HUES64 (cell line): ENCODE data around the gene ICAM3.

Experiments
- H3K27ac ChIP-seq: 2 replicates; pipeline ENCODE4 v1.7.0; 2013; ENCODE audit warnings: low read depth, low read length, inconsistent platforms
- H3K27me3 ChIP-seq: 2 replicates; pipeline ENCODE4 v1.6.1; 2013; ENCODE audit warnings: mild to moderate bottlenecking, low read length; ENCODE audit not compliant: insufficient read depth
- H3K36me3 ChIP-seq: 2 replicates; pipeline ENCODE4 v1.6.1; 2013; ENCODE audit warnings: mild to moderate bottlenecking, low read length; ENCODE audit not compliant: insufficient read depth
- H3K4me1 ChIP-seq: 2 replicates; pipeline ENCODE4 v1.6.1; 2013; ENCODE audit warnings: mild to moderate bottlenecking, low read length, moderate library complexity; ENCODE audit not compliant: insufficient read depth
- H3K4me3 ChIP-seq: 2 replicates; pipeline ENCODE4 v1.5.1; 2013; ENCODE audit warnings: mild to moderate bottlenecking, low read length, moderate library complexity
- H3K9ac ChIP-seq: 2 replicates; pipeline ENCODE4 v1.6.1; 2013; ENCODE audit warnings: mild to moderate bottlenecking, low read depth, low read length
- H3K9me3 ChIP-seq: 2 replicates; pipeline ENCODE4 v1.6.1; 2013; ENCODE audit warnings: low read depth, low read length; ENCODE audit not compliant: insufficient read depth
- WGBS: fragments of 150-250, 120-280 bp; methylation state at CpG from one replicate; pipeline ENCODE4 v1.1.7; 2013; ENCODE audit warnings: missing lambda C conversion rate; 5-methylcytosine and 5-hydroxymethylcytosine counted together

The ICAM3 gene

DNA sequence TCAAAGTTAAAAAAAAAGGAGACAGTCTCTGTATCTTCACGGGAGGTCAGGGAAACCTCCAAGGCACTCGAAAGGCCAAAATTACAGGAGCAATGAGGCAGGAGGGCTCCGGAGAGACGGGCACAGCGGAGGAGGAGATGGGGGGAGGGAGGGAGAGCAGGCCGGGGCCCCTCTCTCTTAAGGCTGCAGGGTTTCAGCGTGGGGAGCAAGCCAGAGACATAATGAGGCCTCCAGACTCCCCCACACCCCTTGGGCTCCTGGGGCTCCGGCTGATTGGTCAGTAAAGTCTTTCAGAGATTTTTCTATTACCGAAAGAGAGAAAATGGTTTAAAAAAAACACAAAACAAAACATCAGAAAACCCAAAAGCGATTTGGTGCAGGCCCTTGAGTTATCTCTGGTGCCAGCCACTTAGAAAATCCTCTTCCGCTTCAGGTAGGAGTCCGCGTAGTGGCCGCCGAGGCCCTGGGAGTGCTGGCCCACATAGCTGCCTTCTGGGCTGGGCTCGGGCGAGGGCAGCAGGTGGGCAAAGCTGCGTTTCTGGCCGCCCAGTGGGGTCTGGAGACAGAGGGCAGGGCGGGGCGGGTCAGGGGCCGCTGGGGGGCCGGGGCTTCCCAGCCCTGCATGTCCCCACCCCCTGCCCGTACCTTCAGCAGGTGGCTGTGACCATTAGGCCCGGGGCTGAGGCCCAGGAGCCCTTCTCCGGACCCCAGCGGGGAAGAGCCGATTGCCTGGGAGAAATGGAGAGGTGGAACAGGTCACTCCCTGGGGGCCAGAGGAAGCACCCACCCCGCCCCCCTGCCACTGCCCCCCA lies 22.2 kb downstream of the ICAM3 start:
- H3K36me3 ChIP-seq = peaks cover 48% of the 10 kb centered on the region
- peaks cover 6% of the 10 kb centered on the region; the same call in 1 of the 2 replicates for H3K4me1 ChIP-seq
- no peak overlapping the region for H3K4me3 ChIP-seq
- H3K9me3 ChIP-seq = no peaks in the 10 kb centered on the region
- H3K9ac ChIP-seq = no peak overlapping the region
- H3K27me3 ChIP-seq = no peaks in the 10 kb centered on the region
- H3K27ac ChIP-seq = no peak overlapping the region
- WGBS = 95% methylated on average over 27 of the region's 29 CpGs

DNA sequence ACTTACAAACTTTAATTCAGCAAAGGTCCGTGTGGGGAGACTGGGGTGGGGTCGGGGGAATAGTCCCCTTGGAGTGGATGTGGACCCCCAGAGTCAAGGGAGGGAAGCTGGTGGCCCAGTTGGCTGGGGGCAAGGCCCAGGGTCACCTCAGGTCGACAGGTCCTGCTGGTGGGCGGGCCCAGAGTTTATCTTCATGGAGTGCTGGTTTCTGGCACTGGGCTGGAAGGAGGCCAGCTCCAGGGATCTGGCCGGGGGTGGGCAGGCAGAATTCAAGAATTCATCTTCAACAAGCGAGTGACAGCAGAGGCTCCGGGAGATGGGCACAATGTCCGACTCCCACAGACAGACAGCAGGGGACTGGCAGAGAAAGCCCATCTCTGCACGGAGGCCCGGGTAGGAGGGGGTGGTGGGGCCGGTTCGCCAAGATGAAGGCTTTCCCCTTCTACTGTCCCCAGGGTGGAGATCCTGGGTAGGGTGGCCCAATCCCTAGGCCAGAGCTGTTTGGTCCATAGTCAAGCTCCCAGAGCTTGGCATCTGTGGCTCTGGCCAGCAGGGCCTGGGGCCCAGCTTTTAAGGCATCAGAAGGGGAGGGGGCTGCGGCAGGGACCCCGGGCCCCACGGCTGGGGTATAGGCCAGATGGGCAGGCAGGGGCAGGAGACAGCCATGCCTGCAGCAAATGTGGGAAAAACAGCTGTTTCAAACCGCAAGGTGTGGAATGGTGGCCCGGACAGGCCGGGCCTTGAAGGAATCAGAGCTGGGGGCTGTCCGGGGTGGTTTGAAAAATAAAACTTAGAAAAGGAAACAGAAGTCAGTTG lies 23.0 kb downstream of the ICAM3 start:
- H3K36me3 ChIP-seq = peaks cover 40% of the 10 kb centered on the region
- peaks cover 6% of the 10 kb centered on the region; the same call in 1 of the 2 replicates for H3K4me1 ChIP-seq
- no peak overlapping the region for H3K9ac ChIP-seq
- 86% methylated on average over 19 of the region's 19 CpGs for WGBS
- no peaks in the 10 kb centered on the region for H3K9me3 ChIP-seq
- H3K27me3 ChIP-seq = no peaks in the 10 kb centered on the region
- H3K4me3 ChIP-seq = peak overlapping the region; percentile 75; the same call in 1 of the 2 replicates
- peak overlapping the region; percentile 71; the same call in 1 of the 2 replicates for H3K27ac ChIP-seq

DNA sequence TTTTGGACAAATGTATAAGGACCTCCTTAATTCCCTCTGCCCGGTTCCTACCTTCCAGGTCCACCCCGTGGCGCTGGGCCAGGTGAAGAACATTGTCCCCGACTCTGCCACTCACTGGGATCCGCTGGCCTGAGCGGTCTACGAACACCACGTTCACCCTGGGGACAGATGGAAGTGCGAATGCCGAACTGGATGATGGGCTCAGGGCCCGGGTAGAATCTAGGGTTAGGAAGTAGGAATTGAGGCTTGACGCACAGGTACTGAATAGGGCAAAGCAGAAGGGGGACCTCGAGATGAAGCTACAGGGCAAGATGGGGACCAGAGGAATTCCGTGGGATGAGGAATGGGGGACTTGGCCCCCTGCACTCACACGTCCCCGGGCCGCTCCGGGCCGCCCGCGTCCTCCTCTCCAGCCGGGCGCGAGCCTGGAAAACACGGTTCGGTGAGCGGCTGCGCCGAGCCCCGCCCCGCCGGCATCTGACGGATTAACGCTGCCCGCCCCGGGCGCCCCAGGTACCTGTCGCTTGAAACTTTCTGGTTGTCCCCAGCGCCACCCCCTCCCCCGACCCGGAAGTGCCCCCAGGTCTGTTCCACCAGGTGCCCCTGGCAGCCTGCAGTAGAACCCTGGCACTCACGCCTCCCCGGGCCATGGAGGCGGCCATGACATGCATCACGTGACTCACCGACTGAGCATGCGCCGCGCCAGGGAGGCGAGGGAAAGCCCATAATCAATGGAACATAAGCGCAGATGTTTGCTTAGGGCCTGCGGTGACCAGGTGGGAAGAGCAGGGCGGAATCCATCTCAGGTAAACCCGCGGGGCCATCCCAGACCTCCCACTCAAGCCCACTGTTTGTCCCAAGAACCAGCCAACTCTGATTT lies 23.8 kb downstream of the ICAM3 start, which contains the start of gene FDX2:
TSS of gene FDX2 (minus strand) at position 681 of the 880 bp plus-strand sequence. CDS start at position 662, 19 bp downstream.
- H3K36me3 ChIP-seq = peaks cover 32% of the 10 kb centered on the region
- H3K9me3 ChIP-seq = no peaks in the 10 kb centered on the region
- peak within 1 kb of the TSS; percentile 74 for H3K9ac ChIP-seq
- peak within 1 kb of the TSS; percentile 75 for H3K4me3 ChIP-seq
- peak within 1 kb of the TSS; percentile 71; the same call in 1 of the 2 replicates for H3K27ac ChIP-seq
- no peaks in the 10 kb centered on the region for H3K27me3 ChIP-seq
- 2% methylated on average over 55 of the region's 55 CpGs for WGBS
- peaks cover 6% of the 10 kb centered on the region; the same call in 1 of the 2 replicates for H3K4me1 ChIP-seq

DNA sequence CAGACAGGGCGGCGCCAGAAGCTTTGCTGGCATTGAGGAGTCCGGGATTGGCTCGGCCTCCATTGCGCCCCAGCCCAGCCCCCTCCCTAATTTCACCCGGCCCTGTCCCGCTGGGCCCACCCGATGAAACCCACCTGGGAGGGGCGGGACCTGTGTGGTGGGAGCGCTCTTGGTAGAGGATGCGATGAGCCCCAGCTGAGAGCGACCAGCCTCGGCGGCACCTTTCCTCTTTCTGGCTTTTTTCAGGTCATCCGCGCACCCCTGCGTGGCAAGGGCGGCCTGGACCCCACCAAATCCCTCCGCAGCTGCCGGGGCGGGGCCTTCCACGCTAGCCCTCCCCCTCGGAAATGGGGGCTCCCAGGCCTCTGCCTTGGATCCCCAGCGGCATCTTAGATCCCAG lies 30.0 kb downstream of the ICAM3 start, which contains the start of gene ZGLP1:
TSS of gene ZGLP1 (minus strand) at position 393 of the 400 bp plus-strand sequence.
- Histone ChIP-seq H3K36me3 (peaks cover 12% of the 10 kb centered on the region), H3K27ac (no peak within 1 kb of the TSS), H3K27me3 (no peaks in the 10 kb centered on the region), H3K9me3 (no peaks in the 10 kb centered on the region), H3K9ac (no peak within 1 kb of the TSS), H3K4me3 (no peak within 1 kb of the TSS), H3K4me1 (no peaks in the 10 kb centered on the region)
- 94% methylated on average over 24 of the region's 24 CpGs for WGBS

DNA sequence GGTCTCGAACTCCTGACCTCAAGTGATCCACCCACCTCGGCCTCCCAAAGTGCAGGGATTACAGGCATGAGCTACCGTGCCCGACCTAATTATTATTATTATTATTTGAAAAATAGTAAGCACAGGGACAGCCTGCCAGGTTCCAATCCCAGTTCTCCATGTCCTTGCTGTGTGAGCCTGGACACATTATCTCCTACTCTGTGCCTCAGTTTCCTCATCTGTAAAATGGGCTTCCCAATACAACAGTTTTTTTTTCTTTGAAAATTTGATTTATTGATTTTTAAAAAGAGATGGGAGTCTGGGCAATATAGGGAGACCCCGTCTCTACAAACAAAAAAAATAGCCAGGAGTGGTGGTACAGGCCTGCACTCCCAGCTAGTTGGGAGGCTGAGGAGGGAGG lies 33.1 kb downstream of the ICAM3 start:
- no peaks in the 10 kb centered on the region for H3K4me1 ChIP-seq
- H3K27me3 ChIP-seq = no peaks in the 10 kb centered on the region
- H3K9ac ChIP-seq = no peak overlapping the region
- H3K9me3 ChIP-seq = no peaks in the 10 kb centered on the region
- H3K27ac ChIP-seq = no peak overlapping the region
- WGBS = 92% methylated on average over 2 of the region's 5 CpGs
- peaks cover 15% of the 10 kb centered on the region for H3K36me3 ChIP-seq
- no peak overlapping the region for H3K4me3 ChIP-seq

DNA sequence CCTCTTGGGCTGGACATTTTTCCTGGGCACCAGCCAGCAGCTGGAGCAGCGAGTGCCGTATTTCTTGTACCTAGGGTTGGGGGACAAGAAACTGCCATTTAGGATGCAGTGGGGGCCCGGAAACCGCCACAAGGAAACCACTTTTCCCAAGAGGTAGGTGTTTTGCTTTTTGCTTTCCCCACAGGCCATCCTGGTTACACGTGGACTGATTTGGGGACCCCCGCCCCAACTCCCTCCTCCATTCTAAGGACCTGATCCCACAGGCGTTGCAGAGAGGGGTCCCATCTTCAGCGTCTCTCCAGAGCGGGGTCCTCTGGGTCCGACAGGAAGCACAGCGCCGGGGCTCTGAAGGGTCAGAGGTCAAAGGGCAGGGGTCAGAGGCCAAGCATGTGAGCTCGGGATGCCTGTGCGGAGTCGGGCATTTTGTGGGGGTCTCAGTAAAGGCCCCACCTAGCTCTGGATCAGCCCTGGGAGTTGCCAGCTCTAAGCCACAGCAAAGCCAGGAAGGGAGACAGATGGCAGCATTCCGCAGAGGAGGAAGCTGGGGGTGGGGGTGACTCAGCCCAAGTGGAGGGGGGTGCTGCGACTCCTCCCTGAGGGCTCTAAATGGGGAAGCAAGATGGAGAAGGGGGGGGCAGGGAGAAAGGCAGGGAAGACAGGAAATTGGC lies 34.2 kb downstream of the ICAM3 start:
- Histone ChIP-seq H3K9ac (no peak overlapping the region), H3K4me3 (no peak overlapping the region), H3K36me3 (peaks cover 14% of the 10 kb centered on the region), H3K4me1 (no peaks in the 10 kb centered on the region), H3K27me3 (no peaks in the 10 kb centered on the region), H3K9me3 (no peaks in the 10 kb centered on the region), H3K27ac (no peak overlapping the region)
- 92% methylated on average over 17 of the region's 17 CpGs for WGBS

DNA sequence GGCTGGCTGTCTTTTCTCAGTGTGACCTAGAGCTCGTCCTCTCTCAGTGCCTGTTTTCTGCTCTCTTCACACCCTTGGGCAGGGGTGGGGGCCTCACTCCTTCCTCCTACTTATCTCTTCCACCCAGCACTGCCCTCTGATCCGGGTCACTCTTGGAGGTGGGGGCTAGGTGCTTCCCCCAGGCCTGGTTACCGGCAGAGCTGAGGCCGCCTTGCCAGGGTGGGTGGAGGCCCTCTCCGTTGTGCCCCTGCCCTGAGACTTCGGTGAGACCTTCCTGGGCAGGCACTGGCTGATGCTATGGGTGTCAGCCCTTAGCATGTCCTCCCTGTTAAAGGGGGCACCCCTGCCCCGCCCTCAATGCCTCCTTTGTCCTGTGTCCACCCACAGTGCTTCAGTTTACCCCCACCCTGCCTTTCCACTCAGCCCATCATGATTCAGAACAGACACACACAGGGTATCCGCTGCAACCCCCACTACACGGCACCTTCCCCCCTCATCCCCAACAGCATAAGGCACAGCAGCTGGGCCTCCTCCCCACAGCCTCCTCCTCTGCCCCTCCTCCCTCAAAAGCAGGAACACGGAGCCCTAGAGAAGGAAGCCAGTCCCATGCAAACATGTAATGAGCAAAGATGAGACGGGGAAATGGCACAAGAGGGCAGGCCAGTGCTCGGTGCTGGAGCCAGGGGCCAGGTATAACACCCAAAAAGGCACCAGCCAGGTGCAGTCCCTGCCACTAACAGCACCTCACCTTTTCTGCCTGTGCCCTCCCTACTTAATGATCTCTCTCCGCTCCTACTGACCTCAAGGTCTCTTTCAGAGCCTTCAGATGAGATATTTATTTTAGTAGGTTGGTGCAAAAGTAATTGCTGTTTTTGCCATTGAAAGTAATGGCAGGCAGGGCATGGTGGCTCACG lies 39.6 kb downstream of the ICAM3 start:
- peaks cover 7% of the 10 kb centered on the region; the same call in 1 of the 2 replicates for H3K36me3 ChIP-seq
- 79% methylated on average over 14 of the region's 14 CpGs for WGBS
- peaks cover 39% of the 10 kb centered on the region for H3K27me3 ChIP-seq
- no peak overlapping the region for H3K9ac ChIP-seq
- no peaks in the 10 kb centered on the region for H3K9me3 ChIP-seq
- H3K27ac ChIP-seq = no peak overlapping the region
- no peaks in the 10 kb centered on the region; the same call in 1 of the 2 replicates for H3K4me1 ChIP-seq
- no peak overlapping the region for H3K4me3 ChIP-seq

DNA sequence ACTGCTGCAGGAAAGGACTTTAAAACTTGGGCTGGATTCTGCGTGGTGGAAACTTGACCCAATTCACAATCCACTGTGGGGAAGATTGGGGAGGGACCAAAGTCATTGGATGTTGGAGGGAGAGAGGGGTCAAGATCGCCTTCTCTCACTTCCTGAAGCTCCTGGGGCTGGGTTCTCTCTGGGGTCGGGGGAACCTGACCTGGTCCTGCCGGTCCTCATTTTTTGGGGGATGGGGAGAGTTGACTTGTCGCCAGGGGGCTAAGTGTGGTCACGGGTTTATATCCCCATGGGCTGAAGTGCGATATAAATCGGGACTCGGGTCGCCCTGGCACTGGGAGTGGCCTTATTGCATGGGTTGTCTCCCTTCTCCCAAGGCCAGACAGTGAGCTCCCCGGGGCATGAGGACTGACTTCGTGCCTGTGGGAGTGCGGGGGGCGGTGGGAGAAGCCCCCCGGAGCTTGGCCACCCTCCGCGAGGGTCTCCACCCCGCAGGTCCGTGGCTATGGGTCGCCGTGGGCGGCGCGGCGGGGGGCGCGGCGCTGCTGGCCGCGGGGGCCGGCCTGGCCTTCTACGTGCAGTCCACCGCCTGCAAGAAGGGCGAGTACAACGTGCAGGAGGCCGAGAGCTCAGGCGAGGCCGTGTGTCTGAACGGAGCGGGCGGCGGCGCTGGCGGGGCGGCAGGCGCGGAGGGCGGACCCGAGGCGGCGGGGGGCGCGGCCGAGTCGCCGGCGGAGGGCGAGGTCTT lies 43.4 kb downstream of the ICAM3 start:
- H3K4me3 ChIP-seq = peak overlapping the region; percentile 35
- H3K36me3 ChIP-seq = no peaks in the 10 kb centered on the region
- H3K4me1 ChIP-seq = no peaks in the 10 kb centered on the region; the same call in 1 of the 2 replicates
- no peaks in the 10 kb centered on the region for H3K9me3 ChIP-seq
- H3K9ac ChIP-seq = no peak overlapping the region
- peaks cover 76% of the 10 kb centered on the region for H3K27me3 ChIP-seq
- H3K27ac ChIP-seq = no peak overlapping the region
- WGBS = 2% methylated on average over 58 of the region's 58 CpGs

DNA sequence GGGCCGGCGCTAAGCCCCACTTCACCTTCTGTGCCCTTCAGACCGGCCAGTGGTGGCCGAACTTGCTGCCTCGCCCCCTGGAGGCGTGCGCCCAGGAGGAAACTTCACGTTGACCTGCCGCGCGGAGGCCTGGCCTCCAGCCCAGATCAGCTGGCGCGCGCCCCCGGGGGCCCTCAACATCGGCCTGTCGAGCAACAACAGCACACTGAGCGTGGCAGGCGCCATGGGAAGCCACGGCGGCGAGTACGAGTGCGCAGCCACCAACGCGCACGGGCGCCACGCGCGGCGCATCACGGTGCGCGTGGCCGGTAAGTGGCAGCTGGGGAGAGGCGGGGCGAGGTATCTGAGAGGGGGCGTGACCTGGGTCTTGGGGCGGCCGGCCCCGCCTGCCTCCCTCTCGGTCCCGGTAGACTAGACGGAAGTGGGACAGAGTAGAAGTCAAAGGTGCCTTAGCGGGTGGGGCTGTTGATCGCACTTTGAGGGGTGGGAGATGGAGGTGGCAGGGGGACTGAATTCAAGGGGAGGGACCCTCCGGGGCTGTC lies 44.0 kb downstream of the ICAM3 start:
- WGBS = 7% methylated on average over 48 of the region's 48 CpGs
- Histone ChIP-seq H3K9me3 (no peaks in the 10 kb centered on the region), H3K36me3 (no peaks in the 10 kb centered on the region), H3K27ac (no peak overlapping the region), H3K27me3 (peaks cover 83% of the 10 kb centered on the region), H3K9ac (no peak overlapping the region), H3K4me1 (no peaks in the 10 kb centered on the region; the same call in 1 of the 2 replicates), H3K4me3 (peak overlapping the region; percentile 35)
